Stimulated activated CD8-positive, alpha-beta memory T cell treated with anti-CD3 and anti-CD28 coated beads, Interleukin-12 subunit alpha, Interleukin-12 subunit beta, amount 100 ng/mL, for 4 hours (primary cell): ENCODE data around the gene TEX19.

Experiments
- DNase-seq: peaks from one replicate; pipeline ENCODE4 v3.0.0-alpha.2; 2020; ENCODE audit warnings: low read depth

TEX19 gene

GRCh38 chr17:82390860-82391435, 31.9 kb downstream of the TEX19 start:
- DNase-seq: no peak

- no peak for DNase-seq
Measured at GRCh38 chr17:82391496-82392066, 32.5 kb downstream of the TEX19 start.

- no peak for DNase-seq
Measured at GRCh38 chr17:82392209-82392920, 33.3 kb downstream of the TEX19 start.

- no peak for DNase-seq
Measured at GRCh38 chr17:82392941-82393340, 33.9 kb downstream of the TEX19 start.

- no peak for DNase-seq
Measured at GRCh38 chr17:82394278-82394677, 35.2 kb downstream of the TEX19 start.

GRCh38 chr17:82396601-82397435, 37.8 kb downstream of the TEX19 start:
- DNase-seq: no peak

GRCh38 chr17:82397449-82398335, 38.6 kb downstream of the TEX19 start:
- DNase-seq: no peak

GRCh38 chr17:82399041-82399441, 40.0 kb downstream of the TEX19 start:
- DNase-seq: no peak

GRCh38 chr17:82399601-82400101, 40.6 kb downstream of the TEX19 start:
- no peak for DNase-seq

GRCh38 chr17:82400206-82400605, 41.2 kb downstream of the TEX19 start:
- DNase-seq: no peak

GRCh38 chr17:82400830-82401229, 41.8 kb downstream of the TEX19 start:
- peak; percentile 27 for DNase-seq

- no peak for DNase-seq
Measured at GRCh38 chr17:82402865-82403264, 43.8 kb downstream of the TEX19 start.

- DNase-seq: no peak
Measured at GRCh38 chr17:82403662-82404660, 44.9 kb downstream of the TEX19 start.

GRCh38 chr17:82405051-82405450, 46.0 kb downstream of the TEX19 start:
- no peak for DNase-seq

- DNase-seq: no peak
Measured at GRCh38 chr17:82406131-82406671, 47.2 kb downstream of the TEX19 start.

- DNase-seq: no peak
Measured at GRCh38 chr17:82407255-82407654, 48.2 kb downstream of the TEX19 start.

GRCh38 chr17:82408288-82408937, 49.4 kb downstream of the TEX19 start:
- DNase-seq: no peak

- DNase-seq: no peak
Measured at GRCh38 chr17:82408938-82409318, 49.9 kb downstream of the TEX19 start.

GRCh38 chr17:82410014-82410716, 51.1 kb downstream of the TEX19 start:
- DNase-seq: no peak
